Hepatocyte (in vitro differentiated cells): Measurements from ENCODE around the gene OXLD1. TPM values are rescaled to one million over a fixed set of nuclear protein-coding genes. Genes with fewer than 3 reads are reported as not detected.

Source experiments
- DNase-seq: peaks from one replicate; pipeline ENCODE4 v3.0.0-alpha.2; 2016; ENCODE audit warnings: low spot score
- H2AFZ ChIP-seq: fragments of 200-600 bp; sonication (generic); 2 replicates; pipeline ENCODE4 v1.6.0; 2016; ENCODE audit warnings: antibody characterized with exemption, mild to moderate bottlenecking
- H3K27ac ChIP-seq: fragments of 200-600 bp; sonication (generic); 2 replicates; pipeline ENCODE4 v1.5.1; 2016; ENCODE audit warnings: mild to moderate bottlenecking
- H3K27me3 ChIP-seq: fragments of 200-600 bp; sonication (generic); 2 replicates; pipeline ENCODE4 v1.6.1; 2016
- H3K36me3 ChIP-seq: fragments of 200-600 bp; sonication (generic); replicated peaks from 2 replicates; pipeline ENCODE4 v1.5.1; 2016; ENCODE audit warnings: low read depth; ENCODE audit not compliant: insufficient read depth
- H3K4me1 ChIP-seq: fragments of 200-600 bp; sonication (generic); 2 replicates; pipeline ENCODE4 v1.5.1; 2016; ENCODE audit warnings: mild to moderate bottlenecking, moderate library complexity; ENCODE audit not compliant: insufficient read depth
- H3K4me2 ChIP-seq: fragments of 200-600 bp; sonication (generic); 2 replicates; pipeline ENCODE4 v1.6.0; 2016
- H3K4me3 ChIP-seq: fragments of 200-600 bp; sonication (generic); 2 replicates; pipeline ENCODE4 v1.5.1; 2016; ENCODE audit warnings: mild to moderate bottlenecking
- H3K79me2 ChIP-seq: fragments of 200-600 bp; sonication (generic); 2 replicates; pipeline ENCODE4 v1.6.0; 2017; ENCODE audit warnings: mild to moderate bottlenecking
- H3K9me2 ChIP-seq: fragments of 200-600 bp; sonication (generic); replicated peaks from 2 replicates; pipeline ENCODE4 v1.6.0; 2017; ENCODE audit warnings: mild to moderate bottlenecking; ENCODE audit not compliant: insufficient read depth
- H3K9me3 ChIP-seq: fragments of 200-600 bp; sonication (generic); 2 replicates; pipeline ENCODE4 v1.5.1; 2016; ENCODE audit warnings: low read depth, mild to moderate bottlenecking
- H4K20me1 ChIP-seq: fragments of 200-600 bp; sonication (generic); 2 replicates; pipeline ENCODE4 v1.6.0; 2016; ENCODE audit warnings: mild to moderate bottlenecking; ENCODE audit not compliant: insufficient read depth, poor library complexity, severe bottlenecking
- EZH2 ChIP-seq: fragments of 200-600 bp; sonication (generic); IDR thresholded peaks from 2 replicates; pipeline ENCODE4 v1.6.1; 2016; ENCODE audit warnings: antibody characterized with exemption, mild to moderate bottlenecking, borderline replicate concordance
- EZH2phosphoT487 ChIP-seq: fragments of 200-600 bp; sonication (generic); IDR thresholded peaks from one replicate; pipeline ENCODE4 v1.6.1; 2018; ENCODE audit warnings: antibody characterized with exemption, mild to moderate bottlenecking, low read depth, moderate library complexity; ENCODE audit not compliant: unreplicated experiment, severe bottlenecking
- WGBS: methylation state at CpG from one replicate; pipeline ENCODE4 v1.1.6; 2016; ENCODE audit warnings: low lambda C conversion rate; ENCODE audit errors: missing lambda C conversion rate; 5-methylcytosine and 5-hydroxymethylcytosine counted together
- polyA plus RNA-seq: library from polyadenylated mRNA; unstranded; fragments of >200 nt; fragmentation: Nextera tagmentation; extraction: Ambion mirVana; gene quantifications from 2 replicates; pipeline ENCODE4 v1.2.1, GENCODE V29; 2016
- total RNA-seq: library from RNA; depleted of rRNA; stranded (reverse); fragments of >200 nt; gene quantifications from 2 replicates; pipeline ENCODE4 v1.2.3, GENCODE V29; 2014
- TF ChIP-seq, protein P1 (sequence below): fragments of 200-600 bp; sonication (generic); IDR thresholded peaks from 2 replicates; pipeline ENCODE4 v1.5.1; 2016; ENCODE audit warnings: antibody characterized with exemption, mild to moderate bottlenecking; ENCODE audit not compliant: poor library complexity

OXLD1 gene
- total and polyA plus RNA-seq, 2 experiments from 2014 or later, result 37.8 to 39.8 TPM

DNA sequence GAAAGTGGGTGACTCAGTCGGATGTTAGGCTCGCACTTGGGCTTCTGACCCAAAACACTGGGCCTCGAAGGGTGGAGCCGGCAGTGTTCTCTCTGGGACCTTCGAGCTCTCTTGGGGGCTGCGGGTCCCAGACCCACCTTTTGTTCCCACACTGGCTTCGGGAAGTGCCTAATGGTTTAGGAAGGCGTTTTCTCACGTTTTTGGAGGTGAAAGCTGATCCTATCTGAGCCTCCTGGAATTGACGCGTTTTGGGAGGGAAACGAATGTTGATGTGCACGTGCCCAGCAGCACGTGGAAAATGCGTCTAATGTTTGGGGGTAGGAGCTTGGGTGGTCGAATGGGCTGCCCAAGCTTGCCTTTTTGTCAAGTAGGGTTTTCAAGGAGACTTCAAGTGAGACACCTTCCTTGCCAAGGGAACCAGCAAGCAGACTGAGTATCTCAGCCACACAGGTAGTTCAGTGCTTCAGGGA is 18.1 kb upstream of the OXLD1 start:
- H3K79me2 ChIP-seq, result peaks cover 65% of the 10 kb centered on the region
- peak overlapping the region; percentile 47 for H3K27ac ChIP-seq
- no peaks in the 10 kb centered on the region for H3K27me3 ChIP-seq
- no peaks in the 10 kb centered on the region for H3K9me3 ChIP-seq
- peak overlapping the region; percentile 93 for H3K4me2 ChIP-seq
- peaks cover 18% of the 10 kb centered on the region for H3K4me1 ChIP-seq
- no peaks in the 10 kb centered on the region for H3K9me2 ChIP-seq
- no peak overlapping the region for H2AFZ ChIP-seq
- H4K20me1 ChIP-seq, result peaks cover 15% of the 10 kb centered on the region
- peak overlapping the region; percentile 56 for H3K4me3 ChIP-seq
- DNase-seq, result no peak
- H3K36me3 ChIP-seq, result no peaks in the 10 kb centered on the region
- no peak for TF ChIP-seq EZH2phosphoT487
- no peak for TF ChIP-seq EZH2
- TF ChIP-seq, protein P1, sequence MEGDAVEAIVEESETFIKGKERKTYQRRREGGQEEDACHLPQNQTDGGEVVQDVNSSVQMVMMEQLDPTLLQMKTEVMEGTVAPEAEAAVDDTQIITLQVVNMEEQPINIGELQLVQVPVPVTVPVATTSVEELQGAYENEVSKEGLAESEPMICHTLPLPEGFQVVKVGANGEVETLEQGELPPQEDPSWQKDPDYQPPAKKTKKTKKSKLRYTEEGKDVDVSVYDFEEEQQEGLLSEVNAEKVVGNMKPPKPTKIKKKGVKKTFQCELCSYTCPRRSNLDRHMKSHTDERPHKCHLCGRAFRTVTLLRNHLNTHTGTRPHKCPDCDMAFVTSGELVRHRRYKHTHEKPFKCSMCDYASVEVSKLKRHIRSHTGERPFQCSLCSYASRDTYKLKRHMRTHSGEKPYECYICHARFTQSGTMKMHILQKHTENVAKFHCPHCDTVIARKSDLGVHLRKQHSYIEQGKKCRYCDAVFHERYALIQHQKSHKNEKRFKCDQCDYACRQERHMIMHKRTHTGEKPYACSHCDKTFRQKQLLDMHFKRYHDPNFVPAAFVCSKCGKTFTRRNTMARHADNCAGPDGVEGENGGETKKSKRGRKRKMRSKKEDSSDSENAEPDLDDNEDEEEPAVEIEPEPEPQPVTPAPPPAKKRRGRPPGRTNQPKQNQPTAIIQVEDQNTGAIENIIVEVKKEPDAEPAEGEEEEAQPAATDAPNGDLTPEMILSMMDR, result no peak
- 20% methylated on average over 16 of the region's 16 CpGs for WGBS

DNA sequence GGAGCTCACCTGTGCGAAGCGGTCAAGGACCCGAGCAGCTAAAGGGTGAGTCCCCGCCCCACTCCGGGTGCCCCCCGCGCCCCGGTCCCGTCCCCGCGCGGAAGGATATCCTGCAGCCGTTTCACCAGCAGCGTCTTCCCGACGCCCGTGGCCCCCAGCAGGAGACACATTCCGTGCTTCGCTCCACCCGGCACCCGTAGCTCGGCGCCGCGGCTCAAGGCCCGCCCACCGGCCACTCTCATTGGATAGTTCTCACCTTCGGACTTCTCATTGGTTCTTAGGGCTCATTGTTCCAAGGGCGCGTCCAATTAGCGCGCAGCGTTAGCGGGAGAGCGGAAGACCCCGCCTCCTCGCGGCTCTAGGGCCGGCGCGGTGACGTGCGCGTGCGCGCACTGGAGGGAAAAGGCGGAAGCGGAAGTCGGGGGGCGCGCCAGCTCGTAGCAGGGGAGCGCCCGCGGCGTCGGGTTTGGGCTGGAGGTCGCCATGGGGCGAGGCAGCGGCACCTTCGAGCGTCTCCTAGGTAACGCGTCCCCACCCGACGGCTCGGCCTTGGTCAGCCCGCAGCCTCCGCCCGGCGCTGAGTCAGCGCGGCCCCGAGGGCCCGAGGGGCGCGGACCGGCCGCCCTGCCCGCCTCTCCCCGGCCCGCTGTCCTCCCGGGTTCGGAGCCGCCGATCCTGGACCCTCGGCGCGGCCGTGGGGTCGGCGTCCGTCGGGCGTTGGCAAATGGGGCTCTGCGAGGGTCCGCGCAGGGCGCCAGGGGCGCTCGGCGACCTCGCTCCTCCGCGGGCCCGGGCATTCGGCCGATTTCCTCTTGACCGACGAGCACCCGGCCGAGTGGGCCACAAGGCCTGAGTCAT is 17.4 kb upstream of the OXLD1 start, which contains the start of the genes ARL16 and HGS:
TSS of gene ARL16 (minus strand) at position 214 of the 858 bp plus-strand sequence. CDS start at position 170, 44 bp downstream.
TSS of gene HGS (plus strand) at position 428 of the 858 bp plus-strand sequence. CDS start at position 484, 56 bp downstream.
- TF ChIP-seq, protein P1, result no peak
- no peak for TF ChIP-seq EZH2phosphoT487
- no peak for TF ChIP-seq EZH2
- 1% methylated on average over 84 of the region's 112 CpGs for WGBS
- H3K9me2 ChIP-seq, result no peaks in the 10 kb centered on the region
- H2AFZ ChIP-seq, result peak within 1 kb of the TSS; percentile 64
- peak within 1 kb of the TSS; percentile 56 for H3K4me3 ChIP-seq
- peaks cover 18% of the 10 kb centered on the region for H3K4me1 ChIP-seq
- peaks cover 65% of the 10 kb centered on the region for H3K79me2 ChIP-seq
- no peaks in the 10 kb centered on the region for H3K9me3 ChIP-seq
- peak; percentile 99 for DNase-seq
- H3K27me3 ChIP-seq, result no peaks in the 10 kb centered on the region
- peak within 1 kb of the TSS; percentile 81 for H3K27ac ChIP-seq
- H3K4me2 ChIP-seq, result peak within 1 kb of the TSS; percentile 97
- H3K36me3 ChIP-seq, result no peaks in the 10 kb centered on the region
- H4K20me1 ChIP-seq, result peaks cover 15% of the 10 kb centered on the region

- H2AFZ ChIP-seq, result peak overlapping the region; percentile 64
- TF ChIP-seq EZH2phosphoT487 (no peak), EZH2 (no peak)
- TF ChIP-seq, protein P1, result no peak
- H3K4me3 ChIP-seq, result peak overlapping the region; percentile 52
- no peaks in the 10 kb centered on the region for H3K9me2 ChIP-seq
- no peaks in the 10 kb centered on the region for H3K9me3 ChIP-seq
- H3K4me1 ChIP-seq, result peaks cover 18% of the 10 kb centered on the region
- 6% methylated on average over 18 of the region's 37 CpGs for WGBS
- peaks cover 65% of the 10 kb centered on the region for H3K79me2 ChIP-seq
- H3K36me3 ChIP-seq, result no peaks in the 10 kb centered on the region
- H3K27ac ChIP-seq, result peak overlapping the region; percentile 81
- peaks cover 15% of the 10 kb centered on the region for H4K20me1 ChIP-seq
- H3K27me3 ChIP-seq, result no peaks in the 10 kb centered on the region
- no peak for DNase-seq
- H3K4me2 ChIP-seq, result peak overlapping the region; percentile 97
These were observed 16.8 kb upstream of the OXLD1 start for GRCh38 chr17:81683208-81683583.
